Stimulated activated CD4-positive, alpha-beta T cell treated with anti-CD3 and anti-CD28 coated beads, TNF-alpha, amount 100 ng/mL, for 48 hours (primary cell): Measurements from ENCODE around the gene FYTTD1.

ENCODE experiments used
- DNase-seq, 3 donors: peaks; one replicate each; pipeline ENCODE4 v3.0.0-alpha.2; 2020; ENCODE audit warnings: low read depth in 3 of 3

Gene FYTTD1

DNA sequence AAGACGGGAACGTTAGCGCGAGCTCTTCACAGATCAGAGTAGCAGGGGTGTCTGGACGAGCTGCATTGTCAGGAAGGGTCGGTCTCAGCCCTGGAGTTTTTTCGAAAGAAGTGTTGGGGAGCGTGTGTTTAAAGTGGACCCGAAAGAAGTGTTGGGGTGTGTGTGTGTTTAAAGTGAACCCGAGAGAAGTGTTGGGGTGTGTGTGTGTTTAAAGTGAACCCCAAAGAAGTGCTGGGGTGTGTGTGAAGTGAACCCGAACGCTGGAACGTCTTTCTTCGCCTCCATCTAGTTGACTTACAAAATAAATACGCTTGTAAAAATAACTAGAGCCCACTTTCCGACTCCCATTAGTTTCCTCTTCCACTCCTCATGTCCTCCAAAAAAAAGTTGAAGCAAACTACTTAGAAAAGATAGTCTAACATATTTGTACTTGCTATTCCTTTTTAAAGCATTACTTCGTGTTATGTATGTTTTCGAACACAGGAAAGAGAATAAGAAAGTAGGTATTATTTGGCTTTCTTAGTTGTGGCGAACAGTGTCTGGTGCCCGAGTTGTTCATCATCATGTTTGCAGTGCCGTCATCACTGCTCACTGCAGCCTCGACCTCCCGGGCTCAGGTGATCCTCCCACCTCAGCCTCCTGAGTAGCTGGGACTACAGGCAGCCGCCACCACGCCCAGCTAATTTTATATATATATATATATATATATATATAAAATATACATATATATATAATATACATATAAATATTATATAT, 42.4 kb downstream of the FYTTD1 start:
- DNase-seq: peak in 1 of 3 donors; percentile 6

DNA sequence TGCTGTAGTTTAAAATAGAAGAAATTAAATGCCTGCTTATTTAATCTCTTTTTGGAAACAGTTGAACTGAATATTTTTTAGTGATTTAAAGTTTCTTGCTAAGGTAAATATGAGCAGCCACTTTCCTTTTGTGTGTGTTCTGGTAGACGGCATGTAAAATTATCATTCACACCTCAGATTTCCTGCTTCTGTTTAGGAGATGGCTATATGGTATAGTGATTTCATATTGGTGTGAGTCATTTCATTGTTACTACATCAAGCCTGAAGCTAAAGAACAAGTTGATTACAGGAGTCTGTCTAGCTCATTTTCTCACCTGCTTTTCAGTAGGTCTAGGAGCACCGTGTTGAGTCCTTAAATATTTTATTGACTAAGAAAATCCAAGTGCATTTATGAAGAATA, 43.6 kb downstream of the FYTTD1 start:
- no peak for DNase-seq

DNA sequence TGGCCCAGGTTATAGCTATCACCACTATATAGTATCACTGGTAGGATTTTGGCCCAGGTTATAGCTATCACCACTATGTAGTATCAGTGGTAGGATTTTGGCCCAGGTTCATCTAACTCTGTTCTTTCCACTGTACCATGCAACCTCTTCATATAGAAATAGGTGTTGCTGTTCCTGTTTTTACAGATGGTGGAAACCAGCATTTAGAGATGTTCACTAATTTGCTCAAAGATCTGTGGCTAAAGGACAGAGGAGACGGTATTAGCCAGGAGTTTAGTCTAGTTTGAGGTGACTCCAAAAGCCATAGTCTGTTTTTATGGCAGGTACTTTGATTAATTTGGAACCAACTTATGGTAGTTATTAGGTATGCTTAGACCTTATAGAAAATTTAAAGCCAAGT, 44.4 kb downstream of the FYTTD1 start:
- no peak for DNase-seq

DNA sequence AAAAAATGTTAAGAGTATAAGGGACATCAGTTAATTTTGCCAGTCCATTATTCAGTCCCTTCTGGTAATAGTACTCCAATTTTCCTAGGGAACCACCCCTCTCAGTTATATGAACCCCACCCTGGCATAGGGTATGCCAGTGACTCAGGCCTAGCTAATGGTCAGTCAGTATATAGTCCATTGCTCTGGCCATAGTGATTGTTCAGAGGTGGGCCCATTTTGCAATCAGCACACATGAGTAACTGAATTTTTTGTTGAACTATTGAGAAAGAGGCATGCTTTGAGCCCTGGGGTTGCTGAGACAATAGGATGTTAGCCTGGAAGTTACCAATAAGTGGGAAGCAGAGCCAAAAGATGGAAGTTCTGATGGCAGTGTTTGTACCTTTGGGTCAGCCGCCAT, 45.5 kb downstream of the FYTTD1 start:
- no peak for DNase-seq

DNA sequence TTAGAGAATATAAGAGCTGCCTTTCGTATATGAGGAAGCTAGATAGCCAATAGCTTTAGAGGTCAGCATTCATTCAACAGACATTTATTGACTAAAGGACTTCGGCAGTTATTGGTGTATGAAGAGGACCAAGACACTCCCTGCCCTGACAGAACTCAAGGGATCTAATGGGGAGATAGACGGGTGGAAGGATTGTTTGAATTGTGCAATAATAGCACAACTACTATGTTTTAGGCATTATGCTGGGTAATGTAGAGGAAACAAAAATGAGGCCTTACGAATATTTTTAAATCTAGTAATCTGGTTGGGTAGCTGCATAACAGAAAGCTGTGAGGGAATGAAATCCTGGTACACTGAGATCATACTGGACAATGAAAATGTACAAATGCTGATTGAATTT, 46.4 kb downstream of the FYTTD1 start:
- no peak for DNase-seq

DNA sequence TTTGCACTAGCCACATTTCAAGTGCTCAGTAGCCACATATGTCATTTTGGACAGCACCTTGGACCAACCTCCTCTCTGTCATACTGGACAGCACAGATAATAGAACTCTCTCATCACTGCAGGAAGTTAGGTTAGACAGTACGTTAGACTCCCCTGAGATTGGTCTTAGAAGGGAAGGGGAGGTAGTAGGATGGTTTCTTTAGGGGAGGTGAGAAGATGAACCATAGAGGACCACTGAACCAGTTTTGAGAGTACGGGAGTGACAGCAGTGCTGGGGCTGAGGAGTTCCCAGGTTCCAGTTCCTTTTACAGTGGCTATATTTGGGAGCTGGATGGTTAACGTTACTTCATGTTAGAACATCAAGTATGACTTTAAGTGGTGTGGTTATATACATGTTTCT, 49.2 kb downstream of the FYTTD1 start:
- DNase-seq: no peak

DNA sequence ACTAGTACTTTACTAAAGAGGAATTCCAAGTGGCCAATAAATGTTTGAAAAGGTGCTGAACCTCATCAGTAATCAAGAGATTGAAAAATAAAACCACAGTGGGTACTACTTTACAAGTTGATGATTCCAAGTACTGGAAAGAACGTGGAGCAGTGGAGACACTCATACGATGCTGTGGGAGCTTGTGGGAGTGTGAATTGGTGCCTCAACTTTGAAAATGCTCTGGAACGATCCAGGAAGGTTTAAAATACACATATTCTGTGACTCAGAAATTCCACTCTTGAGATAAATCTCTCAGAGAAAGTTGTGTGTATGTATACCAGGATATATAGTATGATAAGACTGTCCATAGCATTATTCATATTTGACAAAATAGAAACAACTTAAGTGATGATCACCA, 50.7 kb downstream of the FYTTD1 start:
- no peak for DNase-seq

DNA sequence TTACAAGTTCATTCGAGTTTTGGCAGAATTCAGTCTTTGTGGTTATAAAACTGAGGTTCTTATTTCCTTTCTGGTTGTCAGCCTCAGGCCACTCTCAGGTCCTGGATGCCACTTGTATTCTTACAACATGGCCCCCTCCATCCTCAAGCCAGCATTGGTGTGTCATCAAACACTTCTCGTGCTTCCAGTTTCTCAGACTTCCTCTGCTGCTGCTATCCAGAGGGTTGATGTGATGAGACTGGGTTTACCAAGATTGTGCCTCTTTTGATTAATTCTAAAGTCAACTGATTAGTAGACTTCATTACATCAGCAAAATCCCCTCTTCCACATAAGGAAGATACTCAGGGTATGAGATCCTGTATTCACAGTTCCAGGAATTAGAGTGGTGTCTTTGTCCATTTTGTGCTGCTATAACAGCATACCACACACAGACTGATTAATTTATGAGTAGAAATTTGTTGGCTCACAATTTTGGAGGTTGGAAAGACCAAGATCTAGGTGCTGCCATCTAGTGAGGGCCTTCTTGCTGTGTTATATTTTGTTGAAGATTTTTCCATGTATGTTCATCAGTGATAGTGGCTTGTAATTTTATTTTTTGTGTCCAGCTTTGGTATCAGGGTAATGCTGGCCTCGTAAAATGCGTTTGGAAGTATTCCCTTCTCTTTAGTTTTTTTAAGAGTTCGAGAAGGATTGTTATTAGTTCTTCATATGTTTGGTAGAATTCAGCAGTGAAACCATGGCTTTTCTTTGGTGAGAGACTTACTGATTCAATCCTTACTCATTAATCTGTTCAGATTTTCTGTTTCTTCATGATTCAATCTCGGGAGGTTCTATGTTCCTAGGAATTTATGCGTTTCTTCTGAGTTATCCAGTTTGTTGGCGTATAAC, 52.5 kb downstream of the FYTTD1 start:
- DNase-seq: no peak

DNA sequence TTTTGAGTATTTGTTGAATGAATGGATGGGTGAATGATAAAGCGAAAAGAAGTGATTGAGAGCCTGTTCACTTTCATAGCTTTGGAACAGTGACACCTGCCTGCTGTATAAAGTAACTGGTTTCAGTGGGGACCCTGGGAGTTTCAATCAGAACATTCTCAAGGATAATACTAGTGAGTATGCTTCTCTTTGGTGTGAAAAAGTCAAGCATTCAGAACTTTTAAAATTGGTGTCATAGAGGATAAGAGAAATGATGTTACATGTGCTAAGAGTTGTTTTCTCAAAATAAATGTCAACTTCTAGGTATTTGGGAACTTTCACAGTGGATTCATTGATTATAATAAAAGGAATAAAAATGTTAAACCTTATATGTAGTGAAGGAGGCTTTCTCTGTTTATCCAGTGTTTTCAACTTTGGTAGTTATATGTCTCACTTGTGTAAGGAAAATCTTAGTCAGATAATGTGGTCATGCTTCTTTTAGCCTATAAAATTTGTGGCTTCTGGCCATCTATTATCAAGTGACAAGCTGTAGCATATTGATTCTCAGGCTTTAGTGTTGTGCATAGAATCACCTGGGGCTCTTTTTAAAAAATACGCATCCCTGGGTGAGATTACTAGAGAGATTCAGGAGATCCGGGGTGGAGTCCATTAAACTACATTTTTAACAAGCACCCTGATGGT, 53.2 kb downstream of the FYTTD1 start:
- DNase-seq: no peak

DNA sequence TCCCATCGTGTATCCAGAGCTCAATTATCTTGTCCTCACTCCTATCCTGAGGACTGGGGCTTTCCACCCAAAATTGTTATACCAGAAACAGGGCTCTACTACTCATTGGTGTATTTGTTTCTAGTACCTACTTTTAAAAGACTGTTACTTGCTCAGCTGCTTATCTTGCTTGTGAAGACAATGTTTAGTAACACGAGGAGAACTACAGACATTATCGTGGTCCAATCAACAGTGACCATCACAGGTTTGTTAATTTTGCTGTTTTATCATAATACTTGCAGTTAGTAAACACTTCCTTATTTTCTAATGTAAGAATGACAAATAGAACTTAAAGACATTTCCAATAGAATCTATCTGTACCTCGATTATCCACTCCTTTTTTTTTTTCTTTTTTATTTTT, 54.8 kb downstream of the FYTTD1 start:
- no peak for DNase-seq

DNA sequence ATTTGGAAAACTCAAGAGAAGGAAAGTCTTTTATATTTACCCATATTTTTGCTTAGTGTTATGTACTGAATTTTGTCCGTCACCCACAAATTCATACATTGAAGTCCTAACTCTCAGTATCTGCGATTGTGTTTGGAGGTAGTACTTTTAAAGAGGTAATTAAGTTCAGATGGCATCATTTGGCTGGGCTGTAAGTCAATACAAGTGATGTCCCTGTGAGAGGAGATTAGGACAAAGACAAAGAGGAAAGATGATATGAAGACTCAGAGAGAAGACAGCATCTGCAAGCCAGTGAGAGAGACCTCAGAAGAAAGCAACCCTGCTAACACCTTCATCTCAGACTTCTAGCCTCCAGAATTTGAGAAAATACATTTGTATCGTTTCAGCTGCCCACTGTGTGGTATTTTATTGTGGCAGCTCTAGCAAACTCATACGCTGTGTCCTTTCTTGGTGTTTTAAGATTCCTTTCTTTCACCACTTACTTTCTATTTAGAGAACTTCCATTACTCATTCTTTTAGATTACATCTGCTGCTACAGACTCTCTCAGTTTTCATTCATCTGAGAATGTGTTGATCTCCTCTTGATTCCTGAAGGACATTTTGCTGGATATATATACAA, 58.4 kb downstream of the FYTTD1 start:
- no peak for DNase-seq

DNA sequence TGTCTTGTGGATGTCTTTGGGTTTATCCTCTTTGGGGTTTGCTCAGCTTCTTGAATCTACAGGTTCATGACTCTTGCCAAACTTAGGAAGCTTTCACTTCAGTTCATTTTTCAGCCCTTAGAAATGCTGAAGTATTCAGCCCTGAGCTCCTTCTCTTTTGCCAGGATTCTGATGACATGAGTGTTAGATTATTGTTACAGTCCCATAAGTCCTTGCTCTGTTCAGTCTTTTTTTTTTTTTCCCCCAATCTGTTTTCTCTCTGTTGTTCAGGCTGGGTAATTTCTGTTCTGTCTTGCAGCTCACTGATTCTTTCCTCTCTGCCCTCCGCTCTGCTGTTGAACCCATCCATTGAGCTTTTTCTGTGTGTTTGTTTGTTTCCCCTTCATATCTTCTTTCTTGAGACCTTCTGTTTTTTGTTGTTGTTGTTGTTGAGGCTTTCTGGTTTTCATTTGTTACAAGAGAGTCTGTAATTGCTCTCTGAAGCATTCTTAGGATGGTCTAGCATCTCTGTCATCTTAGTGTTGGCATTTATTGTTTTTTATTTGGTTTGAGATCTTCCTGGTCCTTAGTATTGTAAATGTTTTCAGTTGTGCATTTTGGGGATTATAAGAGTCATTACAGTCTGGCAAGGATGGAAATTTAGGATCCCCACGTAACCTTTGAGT, 59.8 kb downstream of the FYTTD1 start:
- no peak for DNase-seq

DNA sequence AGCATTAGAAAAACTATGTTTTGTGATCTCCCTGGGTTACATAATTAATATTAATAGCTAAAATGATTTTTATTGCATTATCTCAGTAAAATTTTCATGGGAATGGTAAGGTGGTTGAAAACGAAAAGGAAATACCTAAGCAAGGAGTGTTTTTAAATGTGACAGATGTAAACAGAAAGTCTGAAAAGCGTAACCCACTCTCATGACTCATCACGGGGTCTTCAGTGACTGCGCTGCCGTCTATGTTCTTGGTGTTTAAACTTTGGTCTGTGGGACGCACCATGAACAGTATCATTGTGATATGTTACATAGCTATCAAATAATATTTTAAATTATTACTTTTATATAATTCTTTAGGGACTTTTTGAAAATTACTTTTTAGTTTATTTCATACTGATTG, 61.2 kb downstream of the FYTTD1 start:
- DNase-seq: no peak

DNA sequence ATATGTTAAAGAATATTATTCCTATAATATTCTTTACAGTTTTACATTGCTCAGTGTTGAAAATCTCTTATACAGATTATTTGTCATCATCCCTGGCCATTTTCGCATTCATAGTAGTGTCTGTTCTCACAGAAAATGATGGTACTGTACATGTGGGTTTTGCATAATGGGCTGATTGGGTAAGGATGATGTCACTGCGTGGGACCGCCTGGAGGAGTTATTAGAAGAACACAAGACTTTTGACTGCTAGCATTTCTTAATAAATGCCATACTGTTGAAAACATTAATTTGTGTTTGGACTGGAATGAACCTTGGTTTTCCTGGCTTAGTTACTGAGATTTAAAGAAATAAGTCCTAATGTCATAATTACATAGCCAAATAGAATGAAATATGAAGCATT, 61.7 kb downstream of the FYTTD1 start:
- DNase-seq: no peak

DNA sequence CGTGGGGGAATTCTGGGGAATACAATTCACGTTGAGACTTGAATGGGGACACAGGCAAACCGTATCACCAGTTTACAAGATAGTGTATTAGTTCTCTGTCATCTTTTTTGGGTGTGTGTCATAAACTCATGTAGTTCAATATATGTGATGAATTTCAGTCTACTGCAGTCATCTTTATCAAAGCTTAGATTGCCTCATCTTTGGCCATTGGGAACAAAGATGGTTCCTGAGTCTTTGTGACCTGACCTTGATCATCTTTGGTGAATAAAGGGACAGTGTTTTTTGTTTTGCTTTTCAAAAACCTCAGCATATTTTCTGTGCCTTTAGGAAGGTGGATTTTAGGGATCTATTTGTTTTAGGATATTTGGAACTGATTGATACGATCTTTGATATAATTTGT, 64.7 kb downstream of the FYTTD1 start:
- DNase-seq: no peak

DNA sequence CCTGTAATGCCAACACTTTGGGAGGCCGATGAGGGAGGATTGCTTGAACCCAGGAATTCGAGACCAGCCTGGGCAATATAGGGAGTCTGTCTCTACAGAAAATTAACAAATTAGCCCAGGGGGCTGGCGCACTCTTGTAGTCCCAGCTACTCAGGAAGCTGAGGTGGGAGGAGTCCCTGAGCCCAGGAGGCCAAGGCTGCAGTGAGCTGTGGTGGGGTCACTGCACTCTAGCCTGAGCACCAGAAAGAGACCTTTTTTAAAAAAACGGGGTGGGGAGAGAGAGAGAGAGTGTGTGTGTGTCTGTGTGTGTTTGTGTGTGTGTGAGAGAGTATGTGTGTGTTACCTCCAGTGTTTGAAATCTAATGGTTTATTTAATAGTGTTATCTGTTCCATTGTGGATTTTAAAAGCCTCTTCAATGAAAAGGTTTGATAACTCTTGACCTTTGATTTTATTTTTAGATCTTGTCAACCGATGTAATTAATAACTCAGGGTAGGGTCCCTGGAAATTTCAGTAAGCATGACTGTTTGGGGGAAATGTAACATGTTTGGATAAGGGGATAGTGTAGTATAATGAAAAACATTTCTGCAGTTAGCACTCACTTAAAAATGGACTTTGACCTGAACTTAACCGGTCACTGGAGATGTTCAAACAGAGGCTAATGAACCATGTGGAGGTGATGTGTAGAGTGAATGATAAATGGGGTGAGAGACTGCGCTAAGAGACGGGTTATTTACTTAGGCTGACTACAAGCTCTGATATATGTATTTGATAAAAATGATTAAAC, 71.1 kb downstream of the FYTTD1 start:
- no peak for DNase-seq

DNA sequence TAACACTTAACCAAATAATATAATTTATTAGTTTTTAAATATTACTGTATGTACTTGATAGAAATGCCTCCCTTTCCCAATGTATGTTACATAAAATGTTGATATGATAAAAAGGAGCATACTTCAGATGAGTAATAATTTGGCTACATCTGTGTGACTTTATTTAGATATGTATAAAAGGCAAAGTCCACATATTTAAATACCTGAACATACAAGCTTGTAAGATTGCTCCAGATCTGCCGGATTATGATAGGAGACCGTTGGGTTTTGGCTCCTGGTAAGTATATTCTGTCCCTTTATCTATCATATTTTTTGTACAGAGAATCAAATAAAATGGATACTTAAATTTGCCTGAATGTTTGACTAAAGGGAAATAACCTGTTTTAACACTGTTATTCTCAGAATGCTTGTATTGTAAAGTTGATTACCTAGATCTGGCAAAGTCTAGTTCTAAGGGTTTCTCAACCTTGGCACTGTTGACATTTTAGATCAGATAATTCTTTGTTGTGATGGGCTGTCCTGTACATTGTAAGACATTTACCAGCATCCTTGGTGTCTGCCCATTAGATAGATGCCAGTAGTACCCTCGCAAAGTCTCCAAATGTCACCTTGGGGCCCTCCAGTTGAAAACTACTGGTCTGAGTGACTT, 79.8 kb downstream of the FYTTD1 start:
- DNase-seq: no peak

DNA sequence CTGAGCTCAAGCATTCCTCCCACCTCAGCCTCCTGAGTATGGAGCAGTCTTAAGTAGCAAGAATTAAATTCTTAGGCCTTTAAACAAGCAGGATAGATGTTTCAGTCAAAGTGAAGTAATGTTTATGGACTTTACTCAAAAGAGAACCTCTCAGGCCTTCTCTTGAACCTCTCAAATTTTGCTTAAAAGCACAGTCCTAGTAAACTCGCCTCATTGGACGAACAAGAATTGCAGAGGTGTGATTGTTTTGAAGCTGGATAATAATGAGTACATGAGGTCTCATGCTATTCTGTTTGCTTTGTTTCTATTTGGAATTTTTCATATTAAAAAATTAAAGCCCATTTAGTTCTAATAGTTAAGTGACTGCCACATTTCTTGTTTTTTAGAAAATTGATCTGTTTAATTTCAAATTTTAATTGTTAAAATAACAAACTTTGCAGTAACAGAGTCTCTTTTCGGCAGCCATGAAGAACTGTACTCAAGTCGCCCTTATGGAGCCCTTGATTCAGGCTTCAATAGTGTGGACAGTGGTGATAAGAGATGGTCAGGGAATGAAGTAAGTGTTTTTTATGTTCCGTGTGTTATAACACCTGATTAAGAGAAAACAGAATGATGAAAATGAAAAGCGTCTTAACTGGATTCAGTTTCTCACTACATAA, 80.8 kb downstream of the FYTTD1 start:
- no peak for DNase-seq

DNA sequence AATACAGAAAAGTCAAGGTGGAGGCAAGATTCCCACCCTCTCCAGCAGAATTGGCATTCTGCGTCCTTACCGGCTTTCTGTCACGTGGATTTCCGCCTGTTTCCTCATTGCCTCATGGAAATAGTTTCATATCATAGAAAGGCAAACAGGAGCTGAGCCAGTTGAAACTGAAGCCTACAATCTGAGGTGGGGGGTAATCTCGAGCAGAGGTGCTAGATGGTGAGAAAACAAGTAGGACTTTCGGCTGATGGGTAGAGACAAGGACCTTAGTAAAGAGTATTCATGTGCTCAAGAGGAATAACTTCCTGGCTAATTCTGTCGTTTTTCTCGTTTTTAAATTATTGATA, 81.3 kb downstream of the FYTTD1 start:
- DNase-seq: no peak
